ENCODE data around the gene SF3A1.

DNA sequence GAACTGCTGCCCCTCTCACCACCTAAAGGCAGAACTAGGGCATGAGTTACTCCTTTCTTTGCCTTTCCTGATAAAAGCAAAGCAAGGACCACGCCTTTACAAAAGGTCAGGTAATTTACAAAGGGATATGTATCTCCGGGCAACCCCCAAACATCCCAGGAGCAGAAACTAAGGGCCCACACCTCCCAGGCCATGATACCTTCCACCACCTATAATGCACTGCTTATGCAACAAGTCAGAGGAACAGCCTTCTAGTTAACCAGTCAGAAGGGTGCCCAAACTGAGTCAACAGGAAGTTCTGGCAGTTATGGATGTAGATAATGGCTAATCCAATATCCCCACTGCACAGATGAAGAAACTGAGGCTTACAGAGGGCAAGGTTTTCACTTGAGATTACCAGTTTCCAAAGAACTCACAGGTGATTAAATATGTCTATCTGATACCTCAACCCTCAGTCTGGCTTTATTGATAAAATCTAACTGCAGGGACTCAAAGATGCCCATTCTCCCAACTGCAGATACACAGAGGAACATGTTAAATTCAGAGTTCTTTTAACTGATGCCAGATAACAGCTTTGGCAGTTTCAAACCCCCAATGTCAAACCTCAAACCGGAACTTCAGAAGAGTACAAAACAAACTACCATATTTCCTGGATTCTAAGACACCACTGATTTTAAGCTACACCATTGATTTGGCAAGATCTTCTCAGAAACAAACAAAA is 50.6 kb downstream of the SF3A1 start:
- TF ChIP-seq POLR2AphosphoS5 (IDR thresholded peaks at IDR 0.05; ENCODE audit: low read depth) (no peak), CTCF (IDR thresholded peaks at IDR 0.05; ENCODE audit: insufficient read depth, low read length) (no peak)

Data from HL-60 (cell line).